ENCODE results near the gene PLA1A. TPM values are rescaled to one million over a fixed set of nuclear protein-coding genes. Genes with fewer than 3 reads are reported as not detected.

Gene PLA1A
- polyA plus RNA-seq, 1 donor, result 7.3 TPM

GRCh38 chr3:119608405-119609000, 10.8 kb downstream of the PLA1A start:
- DNase-seq, result no peak

GRCh38 chr3:119609301-119609700, 11.6 kb downstream of the PLA1A start:
- no peak for DNase-seq

GRCh38 chr3:119611664-119612063, 14.0 kb downstream of the PLA1A start:
- DNase-seq, result no peak

GRCh38 chr3:119613201-119613600, 15.5 kb downstream of the PLA1A start:
- DNase-seq, result no peak

- DNase-seq, result no peak
Measured at GRCh38 chr3:119613872-119614271, 16.2 kb downstream of the PLA1A start.

- no peak for DNase-seq
Measured at GRCh38 chr3:119616056-119616455, 18.4 kb downstream of the PLA1A start.

- no peak for DNase-seq
Measured at GRCh38 chr3:119619094-119619493, 21.4 kb downstream of the PLA1A start.

- no peak for DNase-seq
Measured at GRCh38 chr3:119620899-119621298, 23.2 kb downstream of the PLA1A start.

- DNase-seq, result no peak
Measured at GRCh38 chr3:119624002-119624720, 26.5 kb downstream of the PLA1A start.

- DNase-seq, result no peak
Measured at GRCh38 chr3:119625451-119626153, 27.9 kb downstream of the PLA1A start.

GRCh38 chr3:119626196-119626595, 28.5 kb downstream of the PLA1A start:
- no peak for DNase-seq

GRCh38 chr3:119627461-119627860, 29.8 kb downstream of the PLA1A start:
- DNase-seq, result no peak

GRCh38 chr3:119628390-119628789, 30.7 kb downstream of the PLA1A start:
- no peak for DNase-seq

GRCh38 chr3:119628816-119629445, 31.2 kb downstream of the PLA1A start:
- no peak for DNase-seq

GRCh38 chr3:119630128-119630879, 32.6 kb downstream of the PLA1A start:
- DNase-seq, result no peak

GRCh38 chr3:119630880-119631329, 33.2 kb downstream of the PLA1A start:
- DNase-seq, result no peak

- DNase-seq, result no peak
Measured at GRCh38 chr3:119631516-119631915, 33.8 kb downstream of the PLA1A start.

- no peak for DNase-seq
Measured at GRCh38 chr3:119632216-119632615, 34.5 kb downstream of the PLA1A start.

- no peak for DNase-seq
Measured at GRCh38 chr3:119632829-119633228, 35.1 kb downstream of the PLA1A start.

GRCh38 chr3:119635719-119636118, 38.0 kb downstream of the PLA1A start:
- DNase-seq, result no peak

GRCh38 chr3:119636249-119636648, 38.6 kb downstream of the PLA1A start:
- DNase-seq, result no peak

Measured in left kidney (tissue), 2 donors.